Fibroblast of mammary gland (primary cell): ENCODE results near the gene ARHGEF19.

ENCODE experiments used
- DNase-seq: peaks from one replicate; pipeline ENCODE4 v3.0.0-alpha.2; 2010; ENCODE audit warnings: low read depth
- H3K4me3 ChIP-seq: 2 replicates; pipeline ENCODE4 v1.5.1; 2011; ENCODE audit warnings: low read depth, mild to moderate bottlenecking, low read length, moderate library complexity; ENCODE audit not compliant: control insufficient read depth
- CTCF ChIP-seq: conservative IDR thresholded peaks from 2 replicates; pipeline ENCODE4 v1.5.1; 2011; ENCODE audit warnings: low read depth, low read length, inconsistent platforms; ENCODE audit not compliant: control insufficient read depth, insufficient read depth

The ARHGEF19 gene

GRCh38 chr1:16207318-16208269, 4.9 kb downstream of the ARHGEF19 start:
- TF ChIP-seq CTCF = no peak
- peak; percentile 13 for DNase-seq
- peak overlapping the region; percentile 49 for H3K4me3 ChIP-seq

- H3K4me3 ChIP-seq = peak overlapping the region; percentile 49
- no peak for TF ChIP-seq CTCF
- peak; percentile 98 for DNase-seq
Observed at GRCh38 chr1:16206547-16207317, 5.7 kb downstream of the ARHGEF19 start.

- no peak for DNase-seq
- no peak for TF ChIP-seq CTCF
- H3K4me3 ChIP-seq = peak overlapping the region; percentile 38
Observed at GRCh38 chr1:16205891-16206546, 6.4 kb downstream of the ARHGEF19 start.

- no peak for DNase-seq
- no peak overlapping the region for H3K4me3 ChIP-seq
- TF ChIP-seq CTCF = no peak
Observed at GRCh38 chr1:16205334-16205671, 7.1 kb downstream of the ARHGEF19 start.

- TF ChIP-seq CTCF = peak; percentile 36
- no peak for DNase-seq
- no peak overlapping the region for H3K4me3 ChIP-seq
Observed at GRCh38 chr1:16204634-16205333, 7.7 kb downstream of the ARHGEF19 start.

- no peak for TF ChIP-seq CTCF
- no peak for DNase-seq
- H3K4me3 ChIP-seq = no peak overlapping the region
Observed at GRCh38 chr1:16204216-16204615, 8.2 kb downstream of the ARHGEF19 start.
